GM18909 (cell line): ENCODE measurements around the gene PICK1.
A peak's percentile ranks its signal among the peaks of the same experiment; 100 is the strongest.

ENCODE experiments used
- ATAC-seq: cut with Tn5 transposase; IDR thresholded peaks from one replicate; pipeline ENCODE4 v1.9.1; 2021; ENCODE audit warnings: mild to moderate bottlenecking; ENCODE audit not compliant: unreplicated experiment, poor library complexity

Gene PICK1

DNA sequence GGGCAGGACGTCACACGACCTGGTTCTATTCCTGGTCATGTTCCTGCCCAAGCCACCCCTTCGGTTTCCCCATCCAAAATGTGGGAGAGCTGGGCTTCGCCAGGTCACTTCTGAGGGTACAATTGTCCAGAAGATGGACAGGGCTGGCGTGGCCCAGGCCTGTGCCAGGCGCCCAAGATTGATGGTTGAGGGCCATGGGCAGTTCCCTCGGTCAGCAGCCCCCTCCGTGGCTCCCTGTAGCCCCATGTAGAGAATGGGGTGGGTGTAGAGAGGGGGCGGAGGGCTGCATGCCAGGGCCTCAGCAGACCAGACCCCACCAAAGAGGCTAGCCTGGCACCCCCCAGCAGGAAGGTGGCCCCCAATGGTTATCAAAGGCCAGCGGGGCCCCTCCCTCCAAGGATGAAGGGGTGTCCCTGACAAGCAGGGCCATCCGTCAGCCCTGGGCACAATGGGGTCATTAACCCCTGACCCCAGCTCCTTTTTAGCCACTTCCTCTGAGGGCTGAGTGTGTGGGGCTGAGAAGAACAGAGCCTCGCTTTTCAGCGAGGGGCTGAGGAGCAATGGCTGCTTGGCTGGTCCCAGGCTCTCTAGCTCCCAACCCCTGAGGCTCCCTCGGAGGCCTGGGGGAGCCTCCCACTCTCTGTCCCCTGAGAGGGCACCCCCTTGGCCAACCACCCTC is 11.0 kb upstream of the PICK1 start:
- ATAC-seq: no peak

DNA sequence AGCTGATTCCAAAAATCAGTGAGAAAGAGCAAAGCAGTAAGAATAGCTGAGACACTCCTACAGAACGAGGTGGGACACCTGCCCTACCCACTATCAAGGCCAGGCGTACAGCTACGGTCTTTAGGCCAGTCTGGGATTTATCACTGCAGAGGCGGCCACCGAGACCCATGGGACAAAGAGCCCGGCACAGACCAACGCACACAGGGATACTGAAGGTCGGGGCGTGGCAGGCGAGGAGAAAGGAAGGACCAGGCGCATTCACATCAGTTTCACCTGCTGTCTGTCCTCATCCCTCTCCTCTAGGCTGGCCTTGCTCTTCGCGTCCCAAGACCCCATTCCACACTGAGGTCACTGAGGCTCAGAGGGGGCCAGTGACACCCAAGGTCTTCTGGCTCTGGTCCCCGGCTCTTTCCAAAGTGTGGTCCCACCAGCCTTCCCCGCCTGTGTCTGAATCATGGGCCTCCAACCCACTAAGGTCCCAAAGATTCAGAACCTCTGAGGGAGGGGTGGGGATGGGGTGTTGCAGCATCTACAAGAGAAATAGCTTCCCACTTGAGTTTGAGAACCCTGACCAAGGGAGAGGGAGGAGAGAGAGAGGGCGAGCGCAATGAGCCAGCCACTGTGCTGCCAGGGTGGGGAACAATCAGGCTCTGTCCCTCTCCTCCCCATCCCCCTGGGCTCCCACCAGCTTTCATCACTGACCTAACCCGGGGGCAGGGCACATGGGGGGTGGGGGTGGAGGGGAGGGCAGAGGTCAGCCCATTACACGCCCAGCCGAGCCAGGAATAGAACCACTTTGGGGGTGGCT is 7.2 kb upstream of the PICK1 start:
- ATAC-seq: no peak

DNA sequence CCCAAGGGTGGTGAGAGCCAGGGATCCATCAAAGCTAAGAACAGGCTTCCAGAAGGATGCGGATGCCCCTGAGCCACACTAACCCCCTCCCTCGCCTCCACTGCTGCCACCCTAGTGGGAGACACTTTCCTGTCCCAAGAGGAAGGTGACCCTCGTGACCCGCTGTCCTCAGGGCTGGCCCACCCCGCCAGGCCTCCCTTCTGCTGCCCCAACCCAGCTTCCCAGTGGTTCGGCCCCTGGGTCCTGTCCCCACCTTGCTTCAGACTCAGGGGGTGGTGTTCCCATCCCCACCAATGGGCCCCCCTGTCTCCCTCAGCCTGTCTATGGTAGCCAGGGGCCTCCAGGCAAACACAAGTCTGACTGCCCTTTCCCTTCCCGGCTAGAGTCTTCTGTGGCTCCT is 6.5 kb upstream of the PICK1 start:
- no peak for ATAC-seq

DNA sequence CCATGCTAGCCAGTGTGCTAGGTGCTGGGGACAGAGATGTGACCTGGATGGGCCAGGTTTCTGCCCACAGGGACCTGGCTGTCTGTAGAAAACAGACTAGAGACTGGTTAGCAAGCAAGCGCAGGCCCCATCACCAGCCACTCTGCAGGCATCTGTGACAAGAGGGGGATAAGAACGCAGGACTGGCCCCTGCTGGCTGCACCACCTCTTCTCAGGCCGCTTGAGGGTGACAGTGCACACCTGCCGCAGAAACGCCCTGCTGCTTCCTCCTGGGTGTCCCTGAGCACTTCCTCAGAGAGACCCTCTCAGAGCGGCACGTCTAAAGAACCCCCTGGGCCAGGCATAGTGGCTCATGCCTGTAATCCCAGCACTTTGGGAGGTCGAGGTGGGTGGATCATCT is 5.9 kb upstream of the PICK1 start:
- no peak for ATAC-seq

DNA sequence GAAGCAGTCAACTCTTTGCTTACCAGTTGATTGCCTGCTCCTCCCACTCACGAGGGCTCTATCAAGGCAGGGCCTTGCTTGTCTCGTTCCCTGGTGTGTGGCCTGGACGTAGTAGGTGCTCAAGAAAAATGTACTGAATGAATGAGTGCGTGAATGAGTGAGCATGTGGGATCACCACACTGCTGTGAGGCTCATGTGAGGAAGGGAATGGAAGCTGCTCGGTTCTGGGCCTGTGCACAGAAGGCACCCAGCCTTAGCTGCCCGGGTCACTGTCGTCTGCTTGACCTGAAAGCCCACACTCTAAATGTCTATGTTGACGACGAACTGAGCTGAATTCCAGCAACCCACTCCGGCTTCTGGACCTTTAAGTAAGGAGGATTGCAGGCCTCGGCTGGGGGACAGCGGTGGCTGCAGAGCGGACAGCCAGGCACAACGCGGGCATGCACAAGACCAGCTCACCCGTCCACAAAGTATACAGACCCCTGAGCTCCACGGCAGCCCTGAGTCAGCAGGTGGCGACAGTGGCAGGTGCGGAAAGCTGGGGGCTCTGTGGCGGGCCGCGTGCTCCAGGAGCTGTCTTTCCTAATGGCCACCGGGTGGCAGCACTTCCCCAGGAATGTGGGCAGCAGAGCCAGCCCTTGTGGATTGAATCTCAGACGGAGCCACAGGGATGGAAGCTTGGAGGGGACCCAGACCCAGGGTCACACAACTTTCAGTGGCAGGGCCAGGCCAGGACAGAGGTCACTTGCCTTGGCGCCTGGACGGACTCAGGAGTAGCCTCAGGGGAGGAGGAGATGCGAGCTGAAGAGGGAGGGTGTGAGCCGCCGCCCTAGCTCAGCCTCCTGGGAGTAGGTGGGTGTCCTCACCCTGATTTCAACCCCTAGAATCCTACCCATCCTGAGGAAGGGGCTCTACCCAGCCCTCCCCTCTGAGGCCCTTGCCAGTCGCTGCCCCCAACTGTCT is 5.0 kb upstream of the PICK1 start:
- ATAC-seq: peak; percentile 59

DNA sequence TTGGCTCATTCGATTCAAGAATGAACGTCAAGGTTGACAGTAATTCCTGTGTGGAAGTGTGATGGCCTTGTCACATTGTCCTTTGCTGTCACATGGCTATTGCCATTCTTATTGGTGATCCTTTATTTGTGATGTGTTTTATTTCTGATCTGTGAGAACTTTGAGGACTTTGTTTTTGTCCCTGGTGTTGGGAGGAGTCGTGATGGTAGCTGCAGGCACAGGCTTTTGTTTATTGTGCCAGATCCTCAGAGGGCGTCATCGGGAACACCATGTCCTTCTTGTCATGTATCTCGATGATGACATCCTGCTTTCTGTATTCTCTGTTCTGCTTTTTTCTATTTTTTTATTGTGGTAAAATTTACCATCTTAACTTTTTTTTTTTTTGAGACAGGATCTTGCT is 5.6 kb downstream of the PICK1 start:
- no peak for ATAC-seq

DNA sequence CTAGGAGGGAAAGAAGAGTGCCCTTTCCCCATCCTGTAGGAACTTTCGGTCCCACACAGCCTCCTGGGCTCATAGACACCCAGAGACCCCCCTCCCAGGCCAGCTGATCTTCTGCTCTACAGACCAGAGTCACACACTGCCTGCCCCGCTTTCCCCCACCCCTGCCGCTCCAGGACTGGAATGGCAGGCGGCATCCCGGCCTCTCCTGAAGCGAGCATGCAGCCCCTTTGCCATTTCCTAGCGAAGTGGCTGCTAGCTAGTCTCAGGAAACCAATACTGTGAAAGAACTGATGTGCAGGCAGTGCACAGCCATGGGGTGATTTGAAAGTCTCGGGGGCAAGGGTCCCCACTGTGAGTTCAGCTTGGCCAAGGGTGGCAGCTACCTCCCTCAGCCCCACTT is 8.3 kb downstream of the PICK1 start:
- ATAC-seq: no peak

DNA sequence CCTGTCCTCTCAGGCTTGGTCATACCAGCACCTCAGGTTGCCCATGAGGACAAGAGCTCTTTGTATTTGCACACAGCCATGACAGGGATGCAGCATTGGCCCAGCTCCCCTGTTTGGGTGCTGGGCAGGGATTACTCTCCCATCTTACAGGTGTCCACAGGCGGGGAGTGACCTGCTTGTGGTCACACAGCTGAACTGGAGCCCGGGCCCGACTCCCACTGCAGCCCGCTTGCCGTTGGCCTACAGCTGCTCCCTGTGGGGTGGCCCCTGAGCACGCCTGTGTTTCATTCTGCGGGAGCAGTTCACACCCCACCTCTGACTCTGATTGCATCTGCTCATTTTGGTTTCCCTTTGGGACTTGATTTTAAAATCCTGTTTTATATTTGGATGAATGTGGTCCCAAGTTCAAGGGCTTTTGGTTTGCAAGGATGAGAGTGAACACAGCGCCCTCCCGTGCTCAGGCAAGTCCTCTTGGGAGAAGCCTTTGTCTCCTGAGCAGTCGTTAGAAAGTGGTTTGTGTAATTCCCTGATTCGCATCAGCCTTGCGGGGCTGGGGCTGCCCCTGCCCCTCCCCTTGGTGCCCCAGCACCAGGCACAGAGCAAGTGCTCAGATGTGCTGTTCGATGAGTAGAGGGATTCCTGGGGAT is 9.3 kb downstream of the PICK1 start:
- ATAC-seq: no peak

DNA sequence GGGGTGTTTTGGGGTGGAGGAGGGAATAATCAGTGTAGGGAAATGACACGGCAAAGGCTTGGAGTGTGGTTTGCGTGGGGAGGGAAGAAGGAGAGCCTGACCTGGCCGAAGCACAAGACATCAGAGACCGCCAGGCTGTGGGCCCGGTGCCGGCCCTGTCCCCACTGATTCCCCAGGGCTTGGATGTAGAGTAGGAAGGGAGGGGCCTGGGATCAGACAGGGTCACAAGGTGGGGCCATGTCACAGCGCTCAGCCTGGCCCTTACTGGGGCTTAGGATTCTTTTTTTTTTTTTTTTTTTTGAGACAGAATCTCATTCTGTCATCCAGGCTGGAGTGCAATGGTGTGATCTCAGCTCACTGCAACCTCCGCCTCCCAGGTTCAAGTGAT is 9.8 kb downstream of the PICK1 start:
- ATAC-seq: no peak

DNA sequence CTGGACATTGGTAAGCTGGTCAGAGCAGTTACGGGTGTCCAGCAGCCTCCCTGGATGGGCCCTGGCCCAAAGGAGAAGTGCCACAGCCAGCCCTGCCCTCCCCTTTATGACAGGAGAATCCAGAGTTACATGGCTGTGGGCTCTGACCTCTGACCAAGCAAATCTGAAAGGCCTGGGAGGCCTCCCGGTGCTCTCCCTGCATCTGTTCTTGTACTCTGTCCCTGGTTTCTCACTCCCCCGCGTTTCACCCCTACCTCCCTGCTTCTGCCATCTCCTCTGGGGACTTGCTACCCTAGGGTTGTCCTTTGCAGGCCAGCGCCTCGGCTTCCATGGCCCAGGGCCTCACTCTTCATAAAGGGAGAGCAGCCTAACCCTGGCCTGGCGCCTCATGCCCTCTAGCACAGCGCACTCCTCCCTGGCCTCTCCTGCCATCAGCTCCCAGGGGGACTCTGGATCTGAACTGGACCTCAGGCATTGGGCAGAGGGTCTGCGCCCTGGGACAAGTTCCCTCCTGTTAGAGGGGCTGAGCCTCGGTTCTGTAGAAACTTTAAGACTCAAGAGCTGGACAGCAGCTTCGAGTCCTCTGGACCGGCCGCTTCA is 10.7 kb downstream of the PICK1 start:
- ATAC-seq: no peak

DNA sequence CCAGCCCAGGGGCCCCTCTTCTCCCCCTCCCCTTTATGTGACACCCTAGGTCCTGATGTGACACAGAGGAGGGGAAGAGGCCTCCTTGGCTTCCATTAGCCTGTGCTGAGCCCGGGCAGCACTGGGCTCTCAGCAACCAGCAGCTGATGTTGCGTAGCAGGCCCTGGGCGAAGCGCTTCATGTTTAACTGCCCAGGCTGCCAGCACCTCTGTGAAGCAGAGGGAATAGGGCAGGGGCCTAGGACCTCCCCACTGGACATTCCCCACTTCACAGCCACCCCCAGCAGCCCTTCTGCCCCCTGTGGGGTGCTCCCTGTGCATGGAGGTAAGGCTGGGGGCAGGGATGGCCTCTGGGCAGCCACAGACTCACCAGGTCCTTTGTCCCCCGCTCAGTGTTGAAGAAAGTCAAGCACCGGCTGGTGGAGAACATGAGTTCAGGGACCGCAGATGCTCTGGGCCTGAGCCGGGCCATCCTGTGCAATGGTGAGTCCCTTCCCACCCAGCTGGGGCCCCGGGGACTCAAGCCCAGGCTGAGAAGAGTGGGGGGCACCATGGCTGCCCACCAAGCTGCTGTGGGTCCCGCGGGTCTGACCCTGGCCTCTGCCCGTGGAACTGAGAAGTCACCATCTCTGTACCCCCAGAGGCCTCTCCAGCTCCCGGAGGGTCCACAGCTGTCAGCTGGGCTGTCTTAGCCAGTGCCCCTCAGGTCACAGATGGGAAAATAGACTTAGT is 11.6 kb downstream of the PICK1 start:
- ATAC-seq: no peak

DNA sequence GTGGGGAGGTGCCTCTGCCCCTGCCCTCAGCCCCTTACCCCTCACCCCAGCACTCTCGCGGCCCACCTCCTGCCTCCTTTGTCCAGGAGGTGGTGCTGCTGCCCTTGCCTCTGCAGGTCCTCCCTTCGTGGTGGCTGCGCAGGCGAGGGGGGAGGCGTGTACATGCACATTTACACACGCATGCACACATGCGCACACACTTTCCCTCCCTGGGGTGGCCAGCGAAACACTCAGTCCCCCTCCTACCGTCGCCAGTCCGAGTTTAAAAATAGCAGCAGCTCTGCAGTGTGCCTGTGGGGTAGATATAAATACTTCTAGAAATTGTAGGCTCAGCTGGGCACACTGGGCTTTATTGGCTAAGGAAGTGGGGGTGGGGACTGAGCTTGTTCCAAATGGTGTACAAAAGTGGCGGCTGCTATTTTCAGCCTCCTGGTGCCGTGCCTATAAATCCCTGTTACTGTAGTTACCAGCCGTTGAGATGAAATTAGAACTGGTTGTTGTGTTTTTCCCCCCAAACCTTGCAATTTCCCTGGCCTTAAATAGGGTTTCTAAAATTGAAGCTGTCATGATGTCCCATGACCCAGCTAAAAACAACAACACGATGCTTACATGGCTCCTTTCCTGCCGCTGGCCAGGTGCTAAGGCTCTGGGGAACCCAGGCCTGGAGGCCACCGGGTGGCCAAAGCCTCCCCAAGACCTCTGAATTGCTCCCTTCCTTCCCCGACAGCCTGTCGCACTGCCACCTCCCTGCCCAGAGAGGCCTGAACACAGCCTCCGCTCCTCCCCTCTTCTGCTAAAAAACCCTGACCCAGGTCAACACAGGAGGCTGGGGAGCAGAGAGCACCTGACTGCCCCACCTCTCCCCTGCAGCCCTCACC is 12.4 kb downstream of the PICK1 start:
- ATAC-seq: no peak

DNA sequence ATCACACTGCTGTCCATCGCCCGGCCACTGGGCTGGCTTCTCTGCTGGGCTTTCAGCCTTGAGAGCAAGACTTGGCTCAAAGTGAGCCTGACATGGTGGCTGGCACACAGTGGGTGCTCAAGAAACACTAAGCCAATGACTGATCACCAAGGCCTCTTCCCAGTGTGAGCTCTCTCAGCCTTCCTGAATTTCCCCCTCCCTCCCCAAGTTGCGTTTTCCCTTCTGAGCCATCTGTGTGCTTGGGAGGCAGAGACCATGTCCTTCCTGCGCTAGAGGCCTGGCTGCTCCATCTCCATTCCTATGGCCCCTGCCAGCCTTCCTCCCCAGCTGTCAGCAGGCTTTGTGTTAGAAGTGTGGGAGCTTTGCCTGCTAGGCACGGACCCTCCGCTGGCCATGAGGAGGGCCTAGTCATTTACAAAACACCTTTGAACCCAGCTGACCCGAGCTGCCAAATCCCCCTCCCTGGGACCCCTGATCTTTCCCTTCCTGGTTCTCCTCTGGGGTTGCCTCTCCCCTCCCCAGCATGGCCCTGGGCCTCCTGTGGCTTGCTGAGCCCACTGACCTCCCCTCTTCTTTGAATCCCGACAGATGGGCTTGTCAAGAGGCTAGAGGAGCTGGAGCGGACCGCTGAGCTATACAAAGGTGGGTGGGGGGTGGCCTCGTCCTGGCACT is 13.2 kb downstream of the PICK1 start:
- no peak for ATAC-seq

DNA sequence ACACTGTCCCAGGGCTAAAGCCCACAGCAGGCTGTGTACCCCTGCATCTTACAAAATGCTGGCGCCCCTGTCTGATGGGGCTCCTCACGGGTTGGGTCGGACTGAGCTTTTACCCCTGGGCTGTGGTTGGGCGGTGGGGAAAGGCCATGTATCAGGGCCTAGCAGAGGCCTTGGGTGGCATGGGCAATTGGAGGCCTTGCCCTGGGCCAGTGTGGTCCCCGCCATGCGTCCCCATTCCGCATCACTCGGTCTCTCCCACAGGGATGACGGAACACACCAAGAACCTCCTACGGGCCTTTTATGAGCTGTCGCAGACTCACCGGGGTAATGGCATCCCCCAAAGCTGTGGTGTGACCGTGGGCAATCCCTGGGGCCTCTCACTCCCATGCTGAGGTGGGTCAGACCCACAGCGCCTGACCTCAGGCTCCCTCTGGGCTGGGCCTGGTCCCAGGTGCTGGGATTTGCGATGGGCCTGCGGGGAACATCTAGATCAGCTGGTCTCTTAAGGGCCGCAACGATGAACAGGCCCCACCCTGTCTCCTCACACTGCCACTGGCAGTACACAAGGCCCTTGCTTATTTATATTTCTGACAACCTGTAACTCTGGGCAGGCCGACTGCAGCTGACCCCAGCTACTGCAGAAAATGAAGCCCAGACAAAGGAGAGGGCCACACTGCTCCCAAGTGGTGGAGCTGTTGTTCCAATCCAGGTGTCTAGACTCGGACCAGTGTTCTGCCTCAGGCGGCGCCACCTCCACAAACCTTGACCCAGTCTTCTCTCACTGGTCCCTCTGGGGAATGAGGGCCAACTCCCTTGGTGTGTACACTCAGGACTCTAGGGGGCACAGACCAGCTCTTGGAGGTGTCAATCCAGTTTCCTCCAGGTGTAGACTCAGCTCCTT is 14.5 kb downstream of the PICK1 start:
- ATAC-seq: no peak

DNA sequence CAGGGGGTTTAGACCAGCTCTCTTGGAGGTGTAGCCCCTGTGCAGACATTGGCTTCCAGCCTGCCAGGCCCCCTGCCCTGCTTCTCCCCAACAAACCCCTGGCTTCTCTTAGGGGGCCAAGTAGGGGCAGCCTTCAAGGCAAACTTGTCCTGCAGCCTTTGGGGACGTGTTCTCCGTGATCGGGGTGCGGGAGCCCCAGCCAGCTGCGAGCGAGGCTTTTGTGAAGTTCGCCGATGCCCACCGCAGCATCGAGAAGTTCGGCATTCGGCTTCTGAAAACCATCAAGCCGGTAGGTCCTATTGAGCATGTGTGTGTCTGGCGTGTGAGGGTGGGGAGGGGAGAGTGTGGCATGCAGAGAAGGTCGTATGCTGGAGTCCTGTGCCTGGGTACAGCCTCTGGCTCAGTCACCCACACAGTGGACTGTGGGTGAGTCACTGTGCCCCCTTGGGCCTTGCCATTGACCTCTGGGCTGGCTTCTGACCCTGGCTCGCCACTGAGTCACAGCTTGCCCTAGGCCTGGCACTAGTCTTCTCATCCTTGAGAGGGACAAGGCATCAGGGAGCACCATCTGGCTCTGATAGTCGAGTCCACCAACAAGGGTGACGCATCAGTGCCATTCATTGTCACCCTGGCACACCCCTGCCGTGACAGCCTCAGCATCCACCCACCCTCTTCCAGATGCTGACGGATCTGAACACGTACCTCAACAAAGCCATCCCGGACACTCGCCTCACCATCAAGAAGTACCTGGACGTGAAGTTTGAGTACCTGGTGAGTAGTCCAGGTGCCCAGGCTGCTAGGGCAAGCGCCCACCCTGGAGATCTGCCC is 15.3 kb downstream of the PICK1 start:
- ATAC-seq: no peak
